Epithelial cell of prostate (primary cell): ENCODE data around the gene IFT27.

Experiments used
- DNase-seq: peaks from one replicate; pipeline ENCODE4 v3.0.0-alpha.2; 2011; ENCODE audit warnings: low read depth, low spot score
- H3K27ac ChIP-seq: fragments of 450-650 bp; 2 replicates; pipeline ENCODE4 v1.5.1; 2017; ENCODE audit warnings: mild to moderate bottlenecking

Gene IFT27

DNA sequence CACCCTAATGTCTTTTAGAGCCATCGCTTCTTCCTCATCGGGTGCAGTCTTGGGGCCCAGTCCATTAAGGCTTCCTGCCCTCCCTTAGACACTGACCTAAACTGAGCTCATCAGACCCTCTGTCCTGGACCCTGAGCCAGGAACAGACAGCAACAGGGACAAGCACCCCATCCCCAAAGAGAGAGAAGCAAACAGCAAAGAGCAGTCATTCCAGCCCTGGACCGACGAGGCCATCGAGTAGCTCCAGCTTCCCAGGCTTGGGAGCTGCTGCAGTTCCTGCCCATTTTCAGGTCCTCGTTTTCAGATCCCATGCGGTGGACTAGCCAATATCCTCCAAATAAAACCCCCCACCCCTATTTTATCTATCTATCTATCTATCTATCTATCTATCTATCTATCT, 46.6 kb downstream of the IFT27 start:
- DNase-seq = no peak
- no peak overlapping the region for H3K27ac ChIP-seq

GRCh38 chr22:36728505-36728904, 47.4 kb downstream of the IFT27 start:
- H3K27ac ChIP-seq = no peak overlapping the region
- no peak for DNase-seq

DNA sequence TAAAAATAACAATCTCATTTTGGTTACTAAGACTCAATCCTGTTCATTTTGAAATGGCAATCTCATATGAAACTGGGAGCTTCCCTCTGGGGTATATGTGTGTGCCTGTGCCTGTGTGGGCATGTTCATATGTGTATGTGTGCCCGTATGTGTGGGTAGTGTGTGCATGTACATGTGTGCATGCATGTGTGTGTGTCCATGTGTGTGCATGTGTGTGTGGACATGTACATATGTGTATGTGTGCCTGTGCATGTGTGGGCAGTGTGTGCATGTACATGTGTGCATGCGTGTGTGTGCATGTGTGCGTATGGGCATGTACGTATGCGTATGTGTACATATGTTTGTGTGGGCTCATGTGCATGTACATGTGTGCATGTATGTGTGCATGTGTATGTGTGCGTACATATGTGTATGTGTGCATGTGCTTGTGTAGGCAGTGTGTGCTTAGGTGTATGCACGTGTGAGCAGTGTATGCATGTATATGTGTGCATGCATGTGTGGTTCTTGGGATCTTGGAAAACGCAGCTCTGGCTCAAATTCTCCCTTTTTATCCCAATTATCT, 47.9 kb downstream of the IFT27 start:
- no peak for DNase-seq
- no peak overlapping the region for H3K27ac ChIP-seq

DNA sequence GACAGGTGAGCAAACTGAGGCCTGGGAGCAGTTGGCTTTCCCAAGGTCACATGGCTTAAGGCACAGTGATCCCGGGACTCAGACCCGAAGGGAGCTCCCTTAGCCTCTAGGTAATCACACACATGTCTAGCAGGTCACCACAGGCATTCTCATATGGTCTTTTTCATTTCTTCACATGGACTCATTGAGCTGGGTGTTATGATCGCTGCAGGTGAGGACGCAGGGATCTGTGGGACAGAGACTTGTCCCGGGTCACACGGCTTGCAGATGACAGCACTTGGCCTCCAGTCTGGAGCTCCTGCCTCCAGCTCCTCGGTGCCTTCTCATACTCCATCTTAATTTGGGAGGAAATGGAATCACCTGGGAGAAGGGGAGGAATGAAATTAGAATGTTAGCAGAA, 48.8 kb downstream of the IFT27 start:
- no peak overlapping the region for H3K27ac ChIP-seq
- no peak for DNase-seq

DNA sequence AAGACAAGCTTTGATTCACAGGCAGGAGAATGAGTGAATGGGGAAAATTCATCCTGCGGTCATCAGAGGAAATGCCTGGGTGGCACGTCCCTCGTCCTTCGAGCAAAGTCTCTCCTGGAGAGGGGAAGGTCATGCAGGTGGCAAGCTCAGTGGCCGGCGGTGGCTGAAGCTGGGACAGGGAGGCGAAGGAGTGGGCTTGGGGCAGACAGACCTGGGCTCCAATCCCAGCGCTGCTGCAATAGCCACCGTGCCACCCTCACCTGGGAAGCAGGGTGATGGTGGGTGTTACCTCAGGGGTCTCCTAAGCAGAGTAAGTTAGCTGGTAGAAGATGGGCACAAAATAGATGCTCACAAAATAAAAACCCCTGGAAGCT, 49.9 kb downstream of the IFT27 start:
- no peak for DNase-seq
- no peak overlapping the region for H3K27ac ChIP-seq

DNA sequence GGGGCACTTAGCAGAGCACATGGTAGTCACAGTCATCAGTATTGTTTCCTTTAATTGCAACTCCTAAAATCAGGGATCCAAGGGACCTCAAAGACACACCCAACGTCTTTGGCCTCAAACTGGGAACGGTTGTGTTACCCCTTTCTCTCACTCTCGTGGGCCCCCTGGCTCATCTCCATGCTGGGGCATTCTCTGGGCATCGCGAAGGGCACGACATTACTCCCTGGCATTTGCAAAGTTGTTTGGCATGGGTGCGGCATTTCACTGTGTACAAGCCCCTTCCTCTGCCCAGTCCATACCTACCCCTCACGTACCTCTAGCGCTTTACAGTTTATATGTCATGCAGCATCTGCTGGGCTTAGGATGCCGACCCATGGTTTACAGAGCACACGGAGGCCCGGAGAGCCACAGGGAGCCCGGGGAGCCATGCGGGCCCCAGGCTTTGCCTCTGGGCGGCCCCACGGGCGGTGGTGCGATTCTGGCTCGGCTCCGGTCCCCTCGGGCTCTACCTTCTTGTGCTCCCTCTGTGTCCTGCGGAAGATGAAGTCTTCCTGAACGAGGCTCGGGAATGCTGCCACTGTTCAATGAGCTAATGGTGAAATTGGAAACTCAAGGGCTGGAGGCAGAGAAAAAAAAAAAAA, 50.4 kb downstream of the IFT27 start:
- H3K27ac ChIP-seq = no peak overlapping the region
- DNase-seq = no peak

DNA sequence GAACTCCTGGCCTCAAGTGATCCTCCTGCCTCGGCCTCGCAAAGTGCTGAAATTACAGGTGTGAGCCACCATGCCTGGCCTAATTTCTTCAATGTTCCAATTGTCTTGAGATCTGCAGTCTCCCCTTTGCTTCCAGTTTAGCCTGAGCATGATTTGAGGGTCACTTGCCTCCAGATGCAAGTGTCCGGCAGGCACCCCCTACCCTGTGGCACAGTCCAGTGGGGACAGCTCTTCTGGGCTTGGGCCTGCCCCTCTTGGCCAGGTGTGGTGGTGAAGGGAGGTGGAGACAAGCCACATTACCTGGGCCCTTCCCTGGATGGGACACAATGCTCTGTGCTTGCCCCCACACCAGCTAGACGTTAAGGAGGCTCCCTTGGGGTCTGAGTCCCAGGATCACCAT, 51.1 kb downstream of the IFT27 start:
- DNase-seq = no peak
- no peak overlapping the region for H3K27ac ChIP-seq

- no peak for DNase-seq
- no peak overlapping the region for H3K27ac ChIP-seq
Observed at GRCh38 chr22:36722055-36722454, 53.9 kb downstream of the IFT27 start.

GRCh38 chr22:36715647-36716046, 60.3 kb downstream of the IFT27 start:
- DNase-seq = no peak
- no peak overlapping the region for H3K27ac ChIP-seq

DNA sequence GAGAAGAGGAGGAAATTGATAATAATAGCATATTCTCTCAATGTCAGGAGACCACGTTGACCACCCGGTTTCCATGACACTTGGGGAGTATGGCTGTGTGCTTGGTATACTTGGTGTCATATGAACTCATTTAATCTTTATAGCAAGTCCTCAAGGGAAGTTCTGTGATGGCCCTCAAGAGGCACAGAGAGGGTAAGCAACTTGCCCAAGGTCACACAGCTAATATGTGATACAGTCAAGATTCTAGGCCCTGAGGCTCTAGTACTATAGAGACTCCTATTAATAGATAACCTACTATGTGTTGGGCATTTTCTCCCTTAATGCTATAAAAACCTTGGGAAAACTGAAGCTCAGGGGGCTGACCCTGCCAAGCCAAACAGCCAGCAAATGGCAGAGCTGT, 61.8 kb downstream of the IFT27 start:
- no peak overlapping the region for H3K27ac ChIP-seq
- no peak for DNase-seq

GRCh38 chr22:36713436-36713835, 62.5 kb downstream of the IFT27 start:
- no peak overlapping the region for H3K27ac ChIP-seq
- no peak for DNase-seq
